Fibroblast of pulmonary artery (primary cell): Measurements from ENCODE around the gene MROH7.

Experiments used
- DNase-seq: peaks from one replicate; pipeline ENCODE4 v3.0.0-alpha.2; 2010; ENCODE audit warnings: low read depth
- H3K4me3 ChIP-seq: replicated peaks from 2 replicates; pipeline ENCODE4 v1.5.1; 2011; ENCODE audit warnings: low read depth, mild to moderate bottlenecking, control low read depth, low read length, moderate library complexity
- TF ChIP-seq, protein P1 (sequence below): IDR thresholded peaks from 2 replicates; pipeline ENCODE4 v1.5.1; 2011; ENCODE audit warnings: mild to moderate bottlenecking, control low read depth, low read length, inconsistent platforms; ENCODE audit errors: missing control alignments

Gene MROH7

DNA sequence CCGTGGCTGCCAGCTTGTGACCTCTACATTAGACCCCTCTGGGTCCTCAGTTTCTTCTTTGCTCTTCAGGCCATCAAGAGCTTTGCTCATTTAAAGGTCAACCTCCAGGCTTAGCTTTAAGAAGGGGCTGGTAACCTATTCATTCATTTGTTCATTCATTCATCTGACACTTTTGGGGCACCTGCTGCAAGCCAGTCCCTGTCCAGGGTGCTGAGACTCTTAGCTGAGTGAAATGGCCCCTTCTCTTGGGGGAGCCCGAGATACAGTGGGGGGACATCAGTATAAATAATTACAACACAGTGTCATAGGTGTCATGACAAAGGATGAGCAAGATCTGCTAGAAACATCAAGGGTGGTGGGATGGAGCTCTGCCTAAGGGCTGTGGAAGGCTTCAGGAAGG is 63.6 kb downstream of the MROH7 start:
- H3K4me3 ChIP-seq = no peak overlapping the region
- peak; percentile 6 for DNase-seq
- TF ChIP-seq, protein P1, sequence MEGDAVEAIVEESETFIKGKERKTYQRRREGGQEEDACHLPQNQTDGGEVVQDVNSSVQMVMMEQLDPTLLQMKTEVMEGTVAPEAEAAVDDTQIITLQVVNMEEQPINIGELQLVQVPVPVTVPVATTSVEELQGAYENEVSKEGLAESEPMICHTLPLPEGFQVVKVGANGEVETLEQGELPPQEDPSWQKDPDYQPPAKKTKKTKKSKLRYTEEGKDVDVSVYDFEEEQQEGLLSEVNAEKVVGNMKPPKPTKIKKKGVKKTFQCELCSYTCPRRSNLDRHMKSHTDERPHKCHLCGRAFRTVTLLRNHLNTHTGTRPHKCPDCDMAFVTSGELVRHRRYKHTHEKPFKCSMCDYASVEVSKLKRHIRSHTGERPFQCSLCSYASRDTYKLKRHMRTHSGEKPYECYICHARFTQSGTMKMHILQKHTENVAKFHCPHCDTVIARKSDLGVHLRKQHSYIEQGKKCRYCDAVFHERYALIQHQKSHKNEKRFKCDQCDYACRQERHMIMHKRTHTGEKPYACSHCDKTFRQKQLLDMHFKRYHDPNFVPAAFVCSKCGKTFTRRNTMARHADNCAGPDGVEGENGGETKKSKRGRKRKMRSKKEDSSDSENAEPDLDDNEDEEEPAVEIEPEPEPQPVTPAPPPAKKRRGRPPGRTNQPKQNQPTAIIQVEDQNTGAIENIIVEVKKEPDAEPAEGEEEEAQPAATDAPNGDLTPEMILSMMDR = no peak

DNA sequence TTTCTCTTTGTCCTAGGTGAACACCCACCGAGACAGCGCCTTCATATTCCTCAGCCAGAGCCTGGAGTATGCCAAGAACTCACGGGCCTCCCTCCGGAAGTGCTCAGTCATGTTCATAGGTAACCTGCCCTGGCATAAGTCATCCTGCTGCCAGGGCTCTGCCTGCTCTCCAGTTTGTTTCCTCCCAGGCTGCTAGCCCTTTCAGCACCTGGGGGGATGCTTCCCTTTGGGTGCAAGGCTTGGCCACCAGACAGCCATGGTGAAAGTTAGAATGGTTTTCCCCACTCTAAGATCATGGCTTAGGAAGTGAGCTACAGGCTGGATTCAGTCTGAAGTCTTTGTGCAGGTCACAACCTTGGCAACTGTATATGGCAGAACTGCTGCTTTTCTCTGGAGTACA is 64.8 kb downstream of the MROH7 start:
- H3K4me3 ChIP-seq = no peak overlapping the region
- TF ChIP-seq, protein P1 = no peak
- DNase-seq = no peak

DNA sequence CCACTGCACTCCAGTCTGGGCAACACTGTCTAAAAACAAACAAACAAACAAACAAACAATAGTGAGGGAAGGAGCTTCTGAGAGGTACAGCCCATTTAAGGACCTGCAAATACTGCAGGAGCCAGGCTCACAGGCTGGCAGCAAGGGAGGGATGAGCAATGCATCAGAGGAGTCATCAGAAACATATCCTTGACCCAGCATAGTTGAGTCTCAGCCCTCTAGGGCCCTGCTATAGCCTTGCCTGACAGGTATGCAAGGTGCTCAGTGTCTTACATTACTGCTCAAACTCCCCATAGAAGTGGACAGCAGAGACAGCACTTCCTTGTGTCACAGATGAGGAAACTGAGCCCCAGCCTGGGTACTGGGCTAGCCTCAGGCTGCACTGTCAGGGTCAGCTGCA is 66.8 kb downstream of the MROH7 start:
- no peak overlapping the region for H3K4me3 ChIP-seq
- no peak for DNase-seq
- TF ChIP-seq, protein P1 = no peak

DNA sequence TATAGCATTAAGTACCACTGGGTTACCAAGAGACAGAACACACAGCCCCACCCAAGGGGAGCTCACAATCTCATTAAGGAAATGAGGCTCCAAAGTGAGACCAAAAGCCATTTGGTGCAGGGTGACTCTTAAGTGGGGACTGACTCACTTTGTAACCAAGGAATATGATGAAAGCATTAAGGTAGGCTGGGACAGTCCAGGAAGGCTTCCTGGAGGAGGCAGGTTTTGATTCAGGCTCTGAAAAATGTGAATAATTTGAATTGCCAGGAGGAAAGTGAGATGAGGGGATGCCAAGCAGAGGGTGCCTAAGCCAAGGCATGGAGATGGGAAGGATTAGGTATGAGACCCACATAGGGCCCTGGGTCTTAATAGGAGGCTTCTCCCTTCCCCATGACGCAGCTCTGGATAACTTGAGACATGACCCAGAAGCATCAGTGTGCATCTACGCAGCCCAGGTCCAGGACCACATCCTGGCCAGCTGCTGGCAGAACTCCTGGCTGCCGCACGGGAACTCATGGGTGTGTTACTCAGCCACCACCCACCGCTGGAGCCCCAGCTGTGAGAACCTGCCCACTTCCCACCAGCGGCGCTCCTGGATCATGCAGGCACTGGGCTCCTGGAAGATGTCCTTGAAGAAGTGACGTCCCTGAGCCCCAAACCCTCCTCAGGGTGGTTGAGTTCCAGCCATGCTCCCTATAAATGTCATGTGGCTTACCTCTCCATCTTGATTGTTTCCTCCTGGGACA is 68.1 kb downstream of the MROH7 start:
- TF ChIP-seq, protein P1 = no peak
- no peak for DNase-seq
- H3K4me3 ChIP-seq = no peak overlapping the region

DNA sequence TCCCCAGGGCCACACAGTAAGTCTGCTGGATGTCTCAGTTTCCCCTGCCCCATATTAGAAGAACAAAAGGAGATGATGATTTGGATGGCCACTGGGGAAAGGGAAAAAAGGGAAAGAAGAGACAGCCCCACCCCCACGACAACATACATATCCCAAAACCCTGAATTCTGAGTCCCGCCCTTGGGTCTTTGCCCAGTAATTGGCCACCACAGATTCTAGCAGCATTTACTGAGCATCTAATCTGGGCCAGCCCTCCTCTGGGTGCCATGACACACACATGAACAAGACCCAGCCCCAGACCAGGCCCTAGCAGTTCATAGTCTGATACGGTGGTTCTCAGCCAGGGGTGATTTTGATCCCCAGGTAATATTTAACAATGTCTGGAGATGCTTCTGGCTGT is 68.8 kb downstream of the MROH7 start:
- no peak overlapping the region for H3K4me3 ChIP-seq
- DNase-seq = no peak
- TF ChIP-seq, protein P1 = no peak

DNA sequence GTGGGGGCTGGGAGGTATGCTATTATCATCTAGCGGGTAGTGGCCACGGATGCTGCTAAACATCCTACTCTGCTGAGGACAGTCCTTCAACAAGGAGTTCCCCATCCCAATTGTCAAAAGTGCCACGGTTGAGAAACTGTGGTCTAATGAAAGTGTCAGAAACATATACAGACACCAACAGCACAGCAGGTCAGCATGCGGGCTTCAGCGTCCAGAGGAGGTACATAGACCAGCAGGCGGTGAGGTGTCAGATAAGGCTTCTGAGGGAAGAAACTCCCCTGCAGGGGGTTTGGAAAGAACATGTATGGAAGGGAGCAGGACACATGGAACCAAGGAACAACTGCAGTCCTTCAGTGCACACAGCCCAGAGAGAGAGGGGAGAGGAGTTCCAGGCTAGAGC is 69.3 kb downstream of the MROH7 start:
- no peak overlapping the region for H3K4me3 ChIP-seq
- TF ChIP-seq, protein P1 = no peak
- no peak for DNase-seq

DNA sequence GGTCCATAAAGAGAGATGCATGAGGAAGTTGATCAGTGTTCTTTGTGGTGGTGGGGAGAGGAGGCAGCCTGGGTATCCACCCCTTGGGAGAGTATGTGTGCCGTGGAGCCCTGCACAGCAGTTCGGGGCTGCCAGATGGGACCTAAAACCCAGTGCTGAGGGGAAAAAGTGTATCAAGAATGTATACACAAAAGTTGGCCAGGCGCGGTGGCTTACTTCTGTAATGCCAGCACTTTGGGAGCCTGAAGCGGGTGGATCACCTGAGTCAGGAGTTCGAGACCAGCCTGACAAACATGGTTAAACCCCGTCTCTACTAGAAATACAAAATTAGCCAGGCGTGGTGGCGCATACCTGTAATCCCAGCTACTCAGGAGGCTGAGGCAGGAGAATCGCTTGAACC is 70.0 kb downstream of the MROH7 start:
- TF ChIP-seq, protein P1 = no peak
- DNase-seq = no peak
- H3K4me3 ChIP-seq = no peak overlapping the region
